ENCODE measurements around the gene EIF2D.

Gene EIF2D

GRCh38 chr1:206560007-206560716 is 52.1 kb downstream of the EIF2D start:
- no peak overlapping the region for H3K27ac ChIP-seq (ENCODE audit: low read depth, low read length)
- peaks cover 2 to 45% (median 25%) of the 10 kb centered on the region in 5 donors for H3K4me1 ChIP-seq (ENCODE audit: control insufficient read depth in 5 of 5, insufficient read depth in 5 of 5, low read length in 5 of 5)
- H3K27me3 ChIP-seq (ENCODE audit: control insufficient read depth in 5 of 5, insufficient read depth in 4 of 5, low read length in 5 of 5): peaks cover 0 to 2% (median 0%) of the 10 kb centered on the region in 5 donors
- no peaks in the 10 kb centered on the region for H3K36me3 ChIP-seq (ENCODE audit: control insufficient read depth in 5 of 5, insufficient read depth in 5 of 5, low read length in 5 of 5)
- no peak overlapping the region for H3K9ac ChIP-seq (ENCODE audit: low read length in 5 of 5)
- H3K4me3 ChIP-seq (ENCODE audit: low read depth in 1 of 5, low read length in 5 of 5): no peak overlapping the region
- H3K9me3 ChIP-seq (ENCODE audit: control insufficient read depth in 5 of 5, low read length in 5 of 5): no peaks in the 10 kb centered on the region

- Histone ChIP-seq H3K4me3 (ENCODE audit: low read depth in 1 of 5, low read length in 5 of 5) (no peak overlapping the region), H3K4me1 (ENCODE audit: control insufficient read depth in 5 of 5, insufficient read depth in 5 of 5, low read length in 5 of 5) (peaks cover 2 to 45% (median 25%) of the 10 kb centered on the region in 5 donors), H3K27ac (ENCODE audit: low read depth, low read length) (no peak overlapping the region), H3K9ac (ENCODE audit: low read length in 5 of 5) (no peak overlapping the region), H3K27me3 (ENCODE audit: control insufficient read depth in 5 of 5, insufficient read depth in 4 of 5, low read length in 5 of 5) (peaks cover 0 to 2% (median 0%) of the 10 kb centered on the region in 5 donors), H3K9me3 (ENCODE audit: control insufficient read depth in 5 of 5, low read length in 5 of 5) (no peaks in the 10 kb centered on the region), H3K36me3 (ENCODE audit: control insufficient read depth in 5 of 5, insufficient read depth in 5 of 5, low read length in 5 of 5) (no peaks in the 10 kb centered on the region)
Measured at GRCh38 chr1:206559672-206559995, 52.6 kb downstream of the EIF2D start.

GRCh38 chr1:206558794-206559671 is 53.2 kb downstream of the EIF2D start:
- H3K36me3 ChIP-seq (ENCODE audit: control insufficient read depth in 5 of 5, insufficient read depth in 5 of 5, low read length in 5 of 5): no peaks in the 10 kb centered on the region
- H3K9ac ChIP-seq (ENCODE audit: low read length in 5 of 5): peak overlapping the region in 1 of 5 donors; percentile 11
- no peaks in the 10 kb centered on the region for H3K9me3 ChIP-seq (ENCODE audit: control insufficient read depth in 5 of 5, low read length in 5 of 5)
- peaks cover 2 to 45% (median 25%) of the 10 kb centered on the region in 5 donors for H3K4me1 ChIP-seq (ENCODE audit: control insufficient read depth in 5 of 5, insufficient read depth in 5 of 5, low read length in 5 of 5)
- H3K27ac ChIP-seq (ENCODE audit: low read depth, low read length): no peak overlapping the region
- H3K4me3 ChIP-seq (ENCODE audit: low read depth in 1 of 5, low read length in 5 of 5): peak overlapping the region; percentile 16 to 64 (median 27)
- peaks cover 0 to 2% (median 0%) of the 10 kb centered on the region in 5 donors for H3K27me3 ChIP-seq (ENCODE audit: control insufficient read depth in 5 of 5, insufficient read depth in 4 of 5, low read length in 5 of 5)

- Histone ChIP-seq H3K4me1 (ENCODE audit: control insufficient read depth in 5 of 5, insufficient read depth in 5 of 5, low read length in 5 of 5) (peaks cover 2 to 41% (median 25%) of the 10 kb centered on the region in 5 donors), H3K27ac (ENCODE audit: low read depth, low read length) (no peak overlapping the region)
Measured at GRCh38 chr1:206557636-206558473, 54.4 kb downstream of the EIF2D start.

GRCh38 chr1:206556750-206557635 is 55.3 kb downstream of the EIF2D start:
- Histone ChIP-seq H3K27ac (ENCODE audit: low read depth, low read length) (no peak overlapping the region), H3K4me1 (ENCODE audit: control insufficient read depth in 5 of 5, insufficient read depth in 5 of 5, low read length in 5 of 5) (peaks cover 2 to 40% (median 25%) of the 10 kb centered on the region in 5 donors), H3K9me3 (ENCODE audit: control insufficient read depth in 5 of 5, low read length in 5 of 5) (no peaks in the 10 kb centered on the region), H3K27me3 (ENCODE audit: control insufficient read depth in 5 of 5, insufficient read depth in 4 of 5, low read length in 5 of 5) (peaks cover 0 to 2% (median 0%) of the 10 kb centered on the region in 5 donors), H3K36me3 (ENCODE audit: control insufficient read depth in 5 of 5, insufficient read depth in 5 of 5, low read length in 5 of 5) (no peaks in the 10 kb centered on the region), H3K4me3 (ENCODE audit: low read depth in 1 of 5, low read length in 5 of 5) (peak overlapping the region; percentile 63 to 67 (median 64)), H3K9ac (ENCODE audit: low read length in 5 of 5) (peak overlapping the region in 3 of 5 donors; percentile 47 to 61 (median 60))

More at GRCh38 chr1:206557636-206558473, 54.4 kb downstream of the EIF2D start:
- H3K9ac ChIP-seq (ENCODE audit: low read length in 5 of 5): peak overlapping the region in 3 of 5 donors; percentile 47 to 61 (median 60)
- H3K27me3 ChIP-seq (ENCODE audit: control insufficient read depth in 5 of 5, insufficient read depth in 4 of 5, low read length in 5 of 5): peaks cover 0 to 2% (median 0%) of the 10 kb centered on the region in 5 donors
- H3K4me3 ChIP-seq (ENCODE audit: low read depth in 1 of 5, low read length in 5 of 5): peak overlapping the region; percentile 63 to 67 (median 64)
- no peaks in the 10 kb centered on the region for H3K36me3 ChIP-seq (ENCODE audit: control insufficient read depth in 5 of 5, insufficient read depth in 5 of 5, low read length in 5 of 5)
- no peaks in the 10 kb centered on the region for H3K9me3 ChIP-seq (ENCODE audit: control insufficient read depth in 5 of 5, low read length in 5 of 5)

GRCh38 chr1:206556047-206556749 is 56.1 kb downstream of the EIF2D start:
- H3K27ac ChIP-seq (ENCODE audit: low read depth, low read length): no peak overlapping the region
- no peaks in the 10 kb centered on the region for H3K9me3 ChIP-seq (ENCODE audit: control insufficient read depth in 5 of 5, low read length in 5 of 5)
- H3K4me1 ChIP-seq (ENCODE audit: control insufficient read depth in 5 of 5, insufficient read depth in 5 of 5, low read length in 5 of 5): peaks cover 2 to 41% (median 26%) of the 10 kb centered on the region in 5 donors
- H3K27me3 ChIP-seq (ENCODE audit: control insufficient read depth in 5 of 5, insufficient read depth in 4 of 5, low read length in 5 of 5): peaks cover 0 to 2% (median 0%) of the 10 kb centered on the region in 5 donors
- no peak overlapping the region for H3K4me3 ChIP-seq (ENCODE audit: low read depth in 1 of 5, low read length in 5 of 5)
- H3K36me3 ChIP-seq (ENCODE audit: control insufficient read depth in 5 of 5, insufficient read depth in 5 of 5, low read length in 5 of 5): no peaks in the 10 kb centered on the region
- no peak overlapping the region for H3K9ac ChIP-seq (ENCODE audit: low read length in 5 of 5)

GRCh38 chr1:206555473-206555935 is 56.8 kb downstream of the EIF2D start:
- Histone ChIP-seq H3K4me1 (ENCODE audit: control insufficient read depth in 5 of 5, insufficient read depth in 5 of 5, low read length in 5 of 5) (peaks cover 2 to 43% (median 30%) of the 10 kb centered on the region in 5 donors), H3K9me3 (ENCODE audit: control insufficient read depth in 5 of 5, low read length in 5 of 5) (no peaks in the 10 kb centered on the region), H3K4me3 (ENCODE audit: low read depth in 1 of 5, low read length in 5 of 5) (no peak overlapping the region), H3K27me3 (ENCODE audit: control insufficient read depth in 5 of 5, insufficient read depth in 4 of 5, low read length in 5 of 5) (peaks cover 0 to 2% (median 0%) of the 10 kb centered on the region in 5 donors), H3K36me3 (ENCODE audit: control insufficient read depth in 5 of 5, insufficient read depth in 5 of 5, low read length in 5 of 5) (no peaks in the 10 kb centered on the region), H3K27ac (ENCODE audit: low read depth, low read length) (no peak overlapping the region), H3K9ac (ENCODE audit: low read length in 5 of 5) (no peak overlapping the region)

- Histone ChIP-seq H3K27ac (ENCODE audit: low read depth, low read length) (no peak overlapping the region), H3K27me3 (ENCODE audit: control insufficient read depth in 5 of 5, insufficient read depth in 4 of 5, low read length in 5 of 5) (peaks cover 0 to 2% (median 0%) of the 10 kb centered on the region in 5 donors), H3K4me3 (ENCODE audit: low read depth in 1 of 5, low read length in 5 of 5) (no peak overlapping the region), H3K36me3 (ENCODE audit: control insufficient read depth in 5 of 5, insufficient read depth in 5 of 5, low read length in 5 of 5) (no peaks in the 10 kb centered on the region), H3K9me3 (ENCODE audit: control insufficient read depth in 5 of 5, low read length in 5 of 5) (no peaks in the 10 kb centered on the region), H3K4me1 (ENCODE audit: control insufficient read depth in 5 of 5, insufficient read depth in 5 of 5, low read length in 5 of 5) (peaks cover 0 to 41% (median 25%) of the 10 kb centered on the region in 5 donors), H3K9ac (ENCODE audit: low read length in 5 of 5) (no peak overlapping the region)
Measured at GRCh38 chr1:206554701-206555472, 57.4 kb downstream of the EIF2D start.

Data from subcutaneous abdominal adipose tissue (tissue), 5 donors.